Measurements from ENCODE around the gene NCAPD3.
A peak's percentile ranks its signal among the peaks of the same experiment; 100 is the strongest.
"Not testable (repeated sequence)": the region's sequence is repeated elsewhere in the genome, so short reads cannot be mapped to it uniquely, and the experiment has no call there.

Gene NCAPD3

DNA sequence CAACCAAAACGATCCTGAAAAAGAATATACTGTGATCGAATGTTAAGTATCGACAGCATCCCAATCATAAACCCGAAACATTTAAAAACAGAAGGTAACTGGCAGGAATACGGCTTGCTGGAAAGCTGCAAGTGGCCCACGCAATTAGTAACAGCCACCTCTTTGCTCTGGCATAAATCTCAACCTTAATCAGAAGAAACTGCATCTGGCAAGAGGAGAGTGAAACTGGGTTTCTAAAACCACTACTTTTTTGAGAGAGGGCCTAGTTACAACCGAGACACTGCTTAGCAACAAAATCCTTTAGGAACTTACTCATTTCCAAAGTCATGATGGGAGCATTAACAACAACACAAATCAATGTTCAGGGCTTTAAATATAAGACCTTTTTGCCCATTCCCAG is 7.9 kb downstream of the NCAPD3 start:
- no peak for DNase-seq

GRCh38 chr11:134207538-134208239 is 16.1 kb downstream of the NCAPD3 start:
- DNase-seq: peak; percentile 68 to 70

DNA sequence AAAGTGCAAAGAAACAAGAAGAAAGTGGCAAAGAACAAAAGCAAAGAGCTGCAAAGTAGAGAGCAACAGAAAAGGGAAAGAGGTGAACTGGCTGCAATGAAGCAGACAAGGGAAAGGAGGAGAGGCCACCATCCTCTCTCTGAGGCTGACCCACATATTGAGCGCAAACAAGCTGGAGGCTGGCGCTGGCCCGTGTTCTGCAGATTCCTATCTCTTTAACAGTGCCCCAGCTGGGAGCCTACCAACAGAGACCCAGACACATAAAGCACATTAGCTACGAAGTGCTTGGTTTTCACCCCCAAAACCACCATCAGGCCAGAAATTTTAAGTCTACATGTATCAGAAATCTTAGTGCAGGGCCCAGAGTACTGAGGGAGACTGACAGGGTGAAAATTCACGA is 17.6 kb downstream of the NCAPD3 start:
- DNase-seq: no peak

- DNase-seq: no peak
Observed at GRCh38 chr11:134205729-134206128, 18.0 kb downstream of the NCAPD3 start.

DNA sequence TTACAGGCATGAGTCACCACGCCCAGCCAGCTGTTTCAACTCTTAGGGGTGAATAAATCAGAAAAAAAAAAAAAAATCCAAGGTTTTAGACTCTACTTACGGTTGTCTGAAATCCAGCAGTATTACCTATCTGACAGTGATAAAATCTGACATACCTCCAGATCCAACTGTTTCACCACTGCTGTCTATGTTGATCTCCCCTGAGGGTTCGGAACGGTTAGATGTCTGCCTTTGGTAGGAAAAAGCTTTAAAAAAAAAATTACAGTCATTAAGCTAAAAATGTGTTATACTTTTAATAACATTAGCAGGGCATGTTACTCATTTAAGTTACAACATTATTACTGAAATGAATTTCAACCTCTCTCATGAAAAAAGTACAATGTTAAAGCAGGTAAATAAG is 21.1 kb downstream of the NCAPD3 start:
- DNase-seq: no peak

DNA sequence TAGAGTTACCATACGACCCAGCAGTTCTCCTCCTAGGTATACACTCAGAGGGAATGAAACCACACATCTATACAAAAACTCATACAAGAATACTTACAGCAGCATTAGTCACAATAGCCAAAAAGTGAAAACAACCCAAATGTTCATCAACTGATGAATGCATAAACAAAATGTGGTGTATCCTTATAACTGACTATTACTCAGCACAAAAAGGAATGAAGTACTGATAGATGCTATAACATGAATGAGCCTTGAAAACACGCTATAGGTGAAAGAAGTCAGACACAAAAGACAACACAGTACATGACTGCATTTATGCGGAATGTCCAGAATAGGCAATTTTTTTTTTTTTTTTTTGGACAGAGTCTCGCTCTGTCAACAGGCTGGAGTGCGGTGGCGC is 23.1 kb downstream of the NCAPD3 start:
- DNase-seq: no peak

- DNase-seq: no peak
Observed at GRCh38 chr11:134199531-134199930, 24.2 kb downstream of the NCAPD3 start.

GRCh38 chr11:134196756-134197155 is 27.0 kb downstream of the NCAPD3 start:
- peak in 1 of 2 donors; percentile 32 for DNase-seq

DNA sequence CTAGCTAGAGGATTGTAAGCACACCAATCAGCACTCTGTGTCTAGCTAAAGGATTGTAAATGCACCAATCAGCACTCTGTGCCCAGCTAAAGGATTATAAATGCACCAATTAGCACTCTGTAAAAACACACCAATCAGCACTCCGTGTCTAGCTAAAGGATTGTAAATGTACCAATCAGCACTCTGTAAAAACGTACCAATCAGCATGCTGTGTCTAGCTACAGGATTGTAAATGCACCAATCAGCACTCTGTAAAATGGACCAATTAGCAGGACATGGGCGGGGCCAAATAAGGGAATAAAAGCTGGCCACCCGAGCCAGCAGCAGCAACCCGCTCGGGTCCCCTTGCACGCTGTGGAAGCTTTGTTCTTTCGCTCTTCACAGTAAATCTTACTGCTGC is 35.7 kb downstream of the NCAPD3 start:
- DNase-seq: not testable (repeated sequence)

GRCh38 chr11:134181707-134182106 is 42.1 kb downstream of the NCAPD3 start:
- no peak for DNase-seq

GRCh38 chr11:134178032-134178674 is 45.6 kb downstream of the NCAPD3 start:
- no peak for DNase-seq

- no peak for DNase-seq
Observed at GRCh38 chr11:134176284-134176683, 47.5 kb downstream of the NCAPD3 start.

- no peak for DNase-seq
Observed at GRCh38 chr11:134173296-134173695, 50.5 kb downstream of the NCAPD3 start.

GRCh38 chr11:134171951-134172350 is 51.8 kb downstream of the NCAPD3 start:
- DNase-seq: no peak

- DNase-seq: no peak
Observed at GRCh38 chr11:134170919-134171281, 52.9 kb downstream of the NCAPD3 start.

- no peak for DNase-seq
Observed at GRCh38 chr11:134170177-134170918, 53.4 kb downstream of the NCAPD3 start.

DNA sequence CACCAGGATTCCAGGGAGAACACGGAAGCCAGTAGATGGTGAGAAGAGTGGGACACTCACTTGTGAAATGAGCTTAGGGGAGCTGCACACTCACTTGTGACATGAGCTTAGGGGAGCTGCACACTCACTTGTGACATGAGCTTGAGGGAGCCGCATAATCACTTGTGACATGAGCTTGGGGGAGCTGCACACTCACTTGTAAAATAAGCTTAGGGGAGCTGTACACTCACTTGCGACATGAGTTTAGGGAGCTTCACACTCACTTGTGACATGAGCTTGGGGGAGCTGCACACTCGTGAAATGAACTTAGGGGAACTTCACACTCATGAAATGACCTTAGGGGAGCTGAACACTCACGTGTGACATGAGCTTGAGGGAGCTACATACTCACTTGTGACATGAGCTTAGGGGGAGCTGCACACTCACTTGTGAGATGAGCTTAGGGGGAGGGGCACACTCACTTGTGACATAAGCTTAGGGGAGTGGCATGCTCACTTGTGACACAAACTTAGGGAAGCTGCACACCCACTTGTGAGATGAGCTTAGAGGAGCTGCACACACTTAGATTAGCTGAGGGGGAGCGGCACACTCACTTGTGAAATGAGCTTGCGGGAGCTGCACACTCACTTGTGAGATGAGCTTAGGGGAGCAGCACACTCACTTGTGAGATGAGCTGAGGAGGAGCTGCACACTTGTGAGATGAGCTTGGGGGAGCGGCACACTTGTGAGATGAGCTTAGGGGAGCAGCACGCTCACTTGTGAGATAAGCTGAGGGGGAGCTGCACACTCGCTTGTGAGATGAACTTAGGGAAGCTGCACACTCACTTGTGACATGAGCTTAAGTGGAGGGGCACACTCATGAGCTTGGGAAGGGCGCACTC is 59.0 kb downstream of the NCAPD3 start:
- DNase-seq: no peak

DNA sequence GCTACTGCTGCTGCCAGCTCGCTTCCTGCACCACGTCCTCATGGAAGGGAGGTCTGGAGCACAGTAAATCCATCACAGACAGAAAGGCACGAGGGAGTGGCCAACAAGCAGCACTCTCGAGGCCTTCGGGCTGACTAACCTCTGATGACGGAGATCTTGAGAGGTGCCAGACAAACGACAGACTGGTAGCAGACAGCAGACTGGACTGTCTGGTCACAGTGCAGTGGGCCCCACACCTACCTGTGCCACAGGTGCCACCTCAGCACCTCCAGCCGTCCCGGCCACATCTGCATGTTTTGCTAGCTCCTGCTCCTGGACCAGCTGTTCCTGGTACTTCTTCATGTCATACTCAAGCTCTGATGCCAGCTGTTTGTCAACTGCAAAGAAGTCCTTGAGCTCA is 64.1 kb downstream of the NCAPD3 start:
- no peak for DNase-seq

- DNase-seq: no peak
Observed at GRCh38 chr11:134158023-134158422, 65.7 kb downstream of the NCAPD3 start.

GRCh38 chr11:134157451-134157850 is 66.3 kb downstream of the NCAPD3 start:
- DNase-seq: no peak

GRCh38 chr11:134155946-134156865 is 67.6 kb downstream of the NCAPD3 start:
- no peak for DNase-seq

GRCh38 chr11:134155456-134155855 is 68.3 kb downstream of the NCAPD3 start:
- DNase-seq: no peak

All from CD4-positive, alpha-beta T cell treated with Interleukin-4 for 1 hour (primary cell).